AG04450 (cell line): Measurements from ENCODE around the gene DHCR7. TPM values are rescaled to one million over a fixed set of nuclear protein-coding genes. Genes with fewer than 3 reads are reported as not detected.

ENCODE experiments used
- CTCF ChIA-PET: fragments of 300-600, 350-600 bp; formaldehyde crosslinking; extraction: SDS; loops from one replicate; lab custom pipeline; 2022; ENCODE audit warnings: antibody characterized with exemption, inconsistent platforms; lab: Charles Lee
- POLR2A ChIA-PET: fragments of 350-600 bp; formaldehyde crosslinking; extraction: SDS; loops from one replicate; lab custom pipeline; 2021; ENCODE audit warnings: antibody characterized with exemption, inconsistent platforms; lab: Yijun Ruan, JAX
- DNase-seq: peaks from one replicate; pipeline ENCODE4 v3.0.0-alpha.2; 2011; ENCODE audit warnings: low read depth, low spot score
- H3K27ac ChIP-seq: one replicate; pipeline ENCODE4 v1.5.1; 2012; ENCODE audit warnings: low read depth, low read length, control low read depth
- H3K27me3 ChIP-seq: one replicate; pipeline ENCODE4 v1.6.0; 2012; ENCODE audit warnings: low read length; ENCODE audit not compliant: control insufficient read depth, insufficient read depth
- H3K4me3 ChIP-seq: 2 replicates; pipeline ENCODE4 v1.5.1; 2011; ENCODE audit warnings: mild to moderate bottlenecking, low read depth, low read length, control low read depth
- H3K9me3 ChIP-seq: 2 replicates; pipeline ENCODE4 v1.5.1; 2012; ENCODE audit warnings: low read length; ENCODE audit not compliant: control insufficient read depth, insufficient read depth
- polyA plus RNA-seq: library from polyadenylated mRNA; depleted of rRNA; stranded (reverse); fragments of >200 nt; gene quantifications from 2 replicates; pipeline ENCODE4 v1.2.3, GENCODE V29; 2011
- TF ChIP-seq, protein P1 (sequence below): IDR thresholded peaks from 2 replicates; pipeline ENCODE4 v1.5.1; 2011; ENCODE audit warnings: low read depth, low read length, control low read depth, inconsistent platforms

The DHCR7 gene
- polyA plus RNA-seq, 1 experiment = 40.2 TPM

DNA sequence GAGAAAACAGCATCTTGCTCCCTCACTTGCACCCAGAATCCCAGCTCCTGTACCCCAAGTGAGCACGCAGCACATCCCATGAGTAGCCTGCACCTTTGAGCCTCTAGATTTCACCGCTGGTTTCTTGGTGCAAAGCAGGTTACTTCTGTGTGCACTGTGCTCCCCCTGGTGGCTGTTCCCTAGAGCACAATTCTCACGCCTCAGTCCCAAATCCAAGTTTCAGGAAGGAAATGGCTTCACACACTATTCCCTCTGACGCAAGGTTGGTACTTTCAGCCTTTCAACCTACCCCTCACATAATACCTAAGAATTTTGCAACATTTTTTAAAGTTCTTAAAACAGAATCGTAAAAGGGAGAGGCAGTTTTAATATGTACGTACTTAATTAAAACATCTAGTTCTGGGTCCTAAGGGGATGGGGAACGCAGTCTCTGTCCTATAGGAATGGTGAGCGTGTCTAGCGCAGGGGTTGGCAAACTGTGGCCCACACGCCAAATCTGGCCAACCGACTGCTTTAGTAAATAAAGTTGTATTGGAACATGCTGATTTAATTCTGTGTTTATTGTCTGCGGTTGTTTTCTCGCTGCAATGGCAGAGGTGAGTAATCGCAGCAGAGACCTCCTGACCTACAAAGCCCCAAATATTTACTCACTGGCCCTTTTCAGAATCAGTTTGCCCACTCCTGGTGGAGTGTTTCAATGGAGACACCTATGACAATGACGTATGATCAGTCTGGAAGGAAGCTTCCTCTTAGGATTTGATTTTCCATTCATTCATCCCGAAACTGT, 27.5 kb downstream of the DHCR7 start:
- Histone ChIP-seq H3K27ac (no peak overlapping the region), H3K4me3 (no peak overlapping the region), H3K9me3 (no peaks in the 10 kb centered on the region), H3K27me3 (peaks cover 4% of the 10 kb centered on the region)
- ChIA-PET POLR2A (no interaction called here), CTCF (interaction anchor here (0.6 to 0.7 kb wide), 2 partner anchors 159 to 952 kb away, joined by 3 read pairs; no protein-coding TSS in a partner anchor)
- peak; percentile 3 for DNase-seq
- TF ChIP-seq, protein P1, sequence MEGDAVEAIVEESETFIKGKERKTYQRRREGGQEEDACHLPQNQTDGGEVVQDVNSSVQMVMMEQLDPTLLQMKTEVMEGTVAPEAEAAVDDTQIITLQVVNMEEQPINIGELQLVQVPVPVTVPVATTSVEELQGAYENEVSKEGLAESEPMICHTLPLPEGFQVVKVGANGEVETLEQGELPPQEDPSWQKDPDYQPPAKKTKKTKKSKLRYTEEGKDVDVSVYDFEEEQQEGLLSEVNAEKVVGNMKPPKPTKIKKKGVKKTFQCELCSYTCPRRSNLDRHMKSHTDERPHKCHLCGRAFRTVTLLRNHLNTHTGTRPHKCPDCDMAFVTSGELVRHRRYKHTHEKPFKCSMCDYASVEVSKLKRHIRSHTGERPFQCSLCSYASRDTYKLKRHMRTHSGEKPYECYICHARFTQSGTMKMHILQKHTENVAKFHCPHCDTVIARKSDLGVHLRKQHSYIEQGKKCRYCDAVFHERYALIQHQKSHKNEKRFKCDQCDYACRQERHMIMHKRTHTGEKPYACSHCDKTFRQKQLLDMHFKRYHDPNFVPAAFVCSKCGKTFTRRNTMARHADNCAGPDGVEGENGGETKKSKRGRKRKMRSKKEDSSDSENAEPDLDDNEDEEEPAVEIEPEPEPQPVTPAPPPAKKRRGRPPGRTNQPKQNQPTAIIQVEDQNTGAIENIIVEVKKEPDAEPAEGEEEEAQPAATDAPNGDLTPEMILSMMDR = peak; percentile 73

DNA sequence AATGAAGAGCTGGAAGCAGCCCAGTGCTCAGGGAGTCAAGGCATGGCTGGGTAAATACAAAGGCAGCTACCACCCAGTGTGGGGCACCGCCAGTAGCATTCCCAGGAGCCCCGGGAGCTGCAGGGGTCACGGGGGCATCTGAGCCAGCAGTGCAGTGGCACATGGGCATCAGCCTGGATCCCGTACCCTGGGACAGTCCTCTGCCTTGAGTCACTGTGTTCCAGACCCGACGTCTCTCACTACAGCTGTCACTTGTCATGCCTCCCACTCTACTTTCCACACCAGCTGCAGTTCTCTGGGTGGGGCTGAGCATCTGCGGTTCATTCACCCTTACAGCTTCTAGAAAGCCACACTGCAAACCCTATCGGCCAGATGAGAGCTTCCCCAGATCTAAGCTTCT, 29.6 kb downstream of the DHCR7 start:
- TF ChIP-seq, protein P1 = no peak
- ChIA-PET CTCF (no interaction called here), POLR2A (no interaction called here)
- no peaks in the 10 kb centered on the region for H3K9me3 ChIP-seq
- no peak overlapping the region for H3K27ac ChIP-seq
- H3K27me3 ChIP-seq = peaks cover 4% of the 10 kb centered on the region
- DNase-seq = no peak
- H3K4me3 ChIP-seq = no peak overlapping the region

DNA sequence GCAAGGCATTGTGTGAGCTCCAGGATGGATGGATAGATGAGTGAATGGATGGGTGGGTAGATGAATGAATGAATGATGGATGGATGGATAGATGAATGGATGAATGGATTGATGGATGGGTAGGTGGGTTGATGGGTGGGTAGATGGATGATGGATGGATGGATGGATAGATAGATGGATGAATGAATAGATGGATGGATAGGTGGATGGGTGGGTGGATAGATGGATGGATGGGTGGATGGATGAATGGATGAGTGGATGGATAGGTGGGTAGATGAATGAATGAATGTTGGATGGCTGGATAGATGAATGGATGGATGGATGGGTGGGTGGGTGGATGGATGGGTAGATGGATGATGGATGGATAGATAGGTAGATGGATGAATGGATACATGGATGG, 33.5 kb downstream of the DHCR7 start:
- Histone ChIP-seq H3K27me3 (peaks cover 4% of the 10 kb centered on the region), H3K4me3 (no peak overlapping the region), H3K9me3 (no peaks in the 10 kb centered on the region), H3K27ac (no peak overlapping the region)
- CTCF ChIA-PET = no interaction called here
- no peak for DNase-seq
- TF ChIP-seq, protein P1 = no peak
- POLR2A ChIA-PET = no interaction called here

DNA sequence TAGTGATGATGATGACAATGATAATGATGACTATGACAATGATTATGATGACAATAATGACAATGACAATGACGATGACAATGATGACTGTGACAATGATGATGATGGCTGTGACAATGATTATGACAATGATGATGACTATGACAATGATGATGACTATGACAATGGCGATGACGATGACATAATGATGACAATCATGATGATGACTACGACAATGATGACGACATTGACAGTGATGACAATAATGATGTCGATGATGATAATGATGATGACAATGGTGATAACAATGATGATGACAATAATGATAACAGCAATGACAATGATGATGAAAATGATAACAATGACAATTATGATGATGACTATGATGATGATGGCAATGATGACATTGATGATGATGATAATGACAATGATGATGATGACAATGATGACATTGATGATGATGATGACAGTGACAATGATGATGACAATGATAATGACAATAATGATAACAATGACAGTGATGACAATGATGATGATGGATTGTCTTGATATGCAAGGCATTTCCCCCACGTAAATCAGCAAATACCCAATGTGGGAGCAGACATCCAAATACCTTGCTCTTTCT, 37.7 kb downstream of the DHCR7 start:
- TF ChIP-seq, protein P1 = no peak
- Histone ChIP-seq H3K27ac (no peak overlapping the region), H3K9me3 (peaks cover 7% of the 10 kb centered on the region; the same call in 1 of the 2 replicates), H3K27me3 (no peaks in the 10 kb centered on the region), H3K4me3 (no peak overlapping the region)
- ChIA-PET POLR2A (no interaction called here), CTCF (no interaction called here)
- no peak for DNase-seq

GRCh38 chr11:71408826-71409225, 39.4 kb downstream of the DHCR7 start:
- ChIA-PET CTCF (no interaction called here), POLR2A (no interaction called here)
- Histone ChIP-seq H3K4me3 (no peak overlapping the region), H3K27ac (no peak overlapping the region), H3K27me3 (no peaks in the 10 kb centered on the region), H3K9me3 (peaks cover 10% of the 10 kb centered on the region)
- TF ChIP-seq, protein P1 = no peak
- DNase-seq = no peak
